Mesenchymal stem cell (in vitro differentiated cells and primary cell): ENCODE results near the gene MARCHF7.
A peak's percentile ranks its signal among the peaks of the same experiment; 100 is the strongest.

ENCODE experiments used
- DNase-seq: peaks from one replicate; pipeline ENCODE4 v3.0.0-alpha.2; 2013
- H2AFZ ChIP-seq: one replicate; pipeline ENCODE4 v1.6.1; 2013; ENCODE audit warnings: low read depth, mild to moderate bottlenecking, control low read depth, inconsistent platforms, low read length, moderate library complexity
- H2AK5ac ChIP-seq: 2 replicates; pipeline ENCODE4 v1.6.1; 2013; ENCODE audit warnings: low read length, moderate library complexity, mild to moderate bottlenecking, inconsistent platforms; ENCODE audit not compliant: severe bottlenecking
- H2BK120ac ChIP-seq: one replicate; pipeline ENCODE4 v1.6.1; 2013; ENCODE audit warnings: low read depth, mild to moderate bottlenecking, inconsistent platforms, low read length, moderate library complexity
- H2BK12ac ChIP-seq, 2 experiments: one replicate each; pipeline ENCODE4 v1.6.1; 2013; ENCODE audit warnings: inconsistent platforms in 2 of 2, low read length in 2 of 2, mild to moderate bottlenecking in 2 of 2, moderate library complexity in 2 of 2, control low read depth in 1 of 2
- H2BK15ac ChIP-seq: one replicate; pipeline ENCODE4 v1.6.1; 2013; ENCODE audit warnings: mild to moderate bottlenecking, low read depth, inconsistent platforms; ENCODE audit not compliant: poor library complexity, severe bottlenecking
- H2BK5ac ChIP-seq: 2 replicates; pipeline ENCODE4 v1.6.1; 2013; ENCODE audit warnings: low read depth, mild to moderate bottlenecking, low read length, control low read depth, inconsistent platforms; ENCODE audit not compliant: poor library complexity, severe bottlenecking
- H3K14ac ChIP-seq, 2 experiments: one replicate each; pipeline ENCODE4 v1.6.1; 2013; ENCODE audit warnings: inconsistent platforms in 2 of 2, low read length in 2 of 2, control low read depth in 1 of 2, mild to moderate bottlenecking in 1 of 2, moderate library complexity in 1 of 2
- H3K18ac ChIP-seq, 2 experiments: one replicate each; pipeline ENCODE4 v1.6.1; 2013; ENCODE audit warnings: inconsistent platforms in 2 of 2, low read length in 2 of 2, control low read depth in 1 of 2, low read depth in 1 of 2, mild to moderate bottlenecking in 1 of 2
- H3K23ac ChIP-seq, 2 experiments: one replicate each; pipeline ENCODE4 v1.6.1; 2013; ENCODE audit warnings: inconsistent platforms in 2 of 2, low read length in 2 of 2, mild to moderate bottlenecking in 2 of 2, moderate library complexity in 2 of 2, control low read depth in 1 of 2
- H3K27ac ChIP-seq: 2 replicates; pipeline ENCODE4 v1.5.1; 2013; ENCODE audit warnings: mild to moderate bottlenecking, moderate library complexity, low read length, control low read depth, inconsistent platforms; ENCODE audit not compliant: poor library complexity, severe bottlenecking
- H3K27me3 ChIP-seq, 2 experiments: 2 replicates each; pipeline versions ENCODE4 v1.6.1 to v1.7.0; 2013; ENCODE audit warnings: low read length in 2 of 2, mild to moderate bottlenecking in 2 of 2, moderate library complexity in 2 of 2, control low read depth in 1 of 2, inconsistent platforms in 1 of 2; ENCODE audit not compliant: control insufficient read depth in 1 of 2, insufficient read depth in 1 of 2
- H3K36me3 ChIP-seq, 2 experiments: 2 replicates each; pipeline versions ENCODE4 v1.6.1 to v1.7.0; 2013; ENCODE audit warnings: low read length in 2 of 2, control low read depth in 1 of 2, inconsistent platforms in 1 of 2, low read depth in 1 of 2, mild to moderate bottlenecking in 1 of 2; ENCODE audit not compliant: insufficient read depth in 2 of 2, control insufficient read depth in 1 of 2
- H3K4ac ChIP-seq, 2 experiments: one replicate each; pipeline ENCODE4 v1.6.1; 2013; ENCODE audit warnings: inconsistent platforms in 2 of 2, low read length in 2 of 2, mild to moderate bottlenecking in 2 of 2, moderate library complexity in 2 of 2, control low read depth in 1 of 2, low read depth in 1 of 2
- H3K4me1 ChIP-seq: 2 replicates; pipeline ENCODE4 v1.6.1; 2013; ENCODE audit warnings: low read depth, low read length, control low read depth; ENCODE audit not compliant: control insufficient read depth, insufficient read depth
- H3K4me2 ChIP-seq: 2 replicates; pipeline ENCODE4 v1.6.1; 2013; ENCODE audit warnings: low read length, mild to moderate bottlenecking, inconsistent platforms; ENCODE audit not compliant: poor library complexity, severe bottlenecking
- H3K4me3 ChIP-seq, 2 experiments: 2 replicates each; pipeline versions ENCODE4 v1.5.1 to v1.7.0; 2013; ENCODE audit warnings: low read length in 2 of 2, mild to moderate bottlenecking in 2 of 2, control low read depth in 1 of 2, low read depth in 1 of 2; ENCODE audit not compliant: insufficient read depth in 1 of 2
- H3K79me1 ChIP-seq: replicated peaks from 2 replicates; pipeline ENCODE4 v1.6.1; 2013; ENCODE audit warnings: mild to moderate bottlenecking, control low read depth, low read length, inconsistent platforms; ENCODE audit not compliant: poor library complexity, severe bottlenecking
- H3K9ac ChIP-seq: 2 replicates; pipeline ENCODE4 v1.7.0; 2013; ENCODE audit warnings: mild to moderate bottlenecking, low read length, moderate library complexity
- H3K9me3 ChIP-seq: 2 replicates; pipeline ENCODE4 v1.7.0; 2013; ENCODE audit warnings: mild to moderate bottlenecking, low read length; ENCODE audit not compliant: control insufficient read depth
- H4K8ac ChIP-seq: one replicate; pipeline ENCODE4 v1.6.1; 2013; ENCODE audit warnings: inconsistent platforms, mild to moderate bottlenecking, low read length, moderate library complexity
- H4K91ac ChIP-seq: one replicate; pipeline ENCODE4 v1.6.1; 2013; ENCODE audit warnings: mild to moderate bottlenecking, low read length, inconsistent platforms
- WGBS: methylation state at CpG from one replicate; pipeline ENCODE4 v1.1.7; 2013; ENCODE audit warnings: mixed read lengths; 5-methylcytosine and 5-hydroxymethylcytosine counted together

MARCHF7 gene

DNA sequence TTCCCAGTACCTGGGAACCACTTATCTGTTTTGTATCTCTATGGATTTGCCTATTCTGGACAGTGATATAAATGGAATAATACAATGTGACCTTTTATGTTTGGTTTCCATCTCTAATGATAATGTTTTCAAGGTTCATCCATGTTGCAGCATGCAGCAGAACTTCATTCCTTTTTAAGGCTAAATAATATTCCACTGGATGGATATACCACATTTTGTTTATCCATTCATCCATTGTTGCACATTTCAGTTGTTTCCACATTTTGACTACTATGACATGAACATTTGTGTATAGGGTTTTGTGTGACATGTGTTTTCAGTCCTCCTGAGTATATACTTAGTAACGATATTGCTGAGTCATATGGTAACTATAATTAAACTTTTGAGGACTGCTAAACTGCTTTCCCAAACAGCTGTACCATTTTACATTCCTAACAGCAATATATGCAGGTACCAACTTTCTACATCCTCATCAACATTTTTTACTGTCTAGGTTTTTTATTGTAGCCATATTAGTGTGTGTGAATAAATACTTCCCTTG lies 17.7 kb upstream of the MARCHF7 start:
- Histone ChIP-seq H3K4ac (no peak overlapping the region), H4K91ac (no peak overlapping the region), H2BK120ac (no peak overlapping the region), H3K18ac (no peak overlapping the region), H3K9ac (no peak overlapping the region), H3K36me3 (peaks cover 0 to 2% of the 10 kb centered on the region in 2 experiments), H3K4me1 (no peaks in the 10 kb centered on the region), H3K27ac (no peak overlapping the region), H3K4me2 (no peak overlapping the region), H3K14ac (no peak overlapping the region), H4K8ac (no peak overlapping the region), H2AK5ac (no peak overlapping the region), H2AFZ (no peak overlapping the region), H2BK15ac (no peak overlapping the region), H3K9me3 (peaks cover 6% of the 10 kb centered on the region), H3K4me3 (no peak overlapping the region), H3K27me3 (no peaks in the 10 kb centered on the region), H3K79me1 (no peaks in the 10 kb centered on the region), H2BK5ac (no peak overlapping the region), H3K23ac (no peak overlapping the region), H2BK12ac (no peak overlapping the region)
- WGBS = no CpG with 5 or more reads among the region's 1 CpG
- no peak for DNase-seq

DNA sequence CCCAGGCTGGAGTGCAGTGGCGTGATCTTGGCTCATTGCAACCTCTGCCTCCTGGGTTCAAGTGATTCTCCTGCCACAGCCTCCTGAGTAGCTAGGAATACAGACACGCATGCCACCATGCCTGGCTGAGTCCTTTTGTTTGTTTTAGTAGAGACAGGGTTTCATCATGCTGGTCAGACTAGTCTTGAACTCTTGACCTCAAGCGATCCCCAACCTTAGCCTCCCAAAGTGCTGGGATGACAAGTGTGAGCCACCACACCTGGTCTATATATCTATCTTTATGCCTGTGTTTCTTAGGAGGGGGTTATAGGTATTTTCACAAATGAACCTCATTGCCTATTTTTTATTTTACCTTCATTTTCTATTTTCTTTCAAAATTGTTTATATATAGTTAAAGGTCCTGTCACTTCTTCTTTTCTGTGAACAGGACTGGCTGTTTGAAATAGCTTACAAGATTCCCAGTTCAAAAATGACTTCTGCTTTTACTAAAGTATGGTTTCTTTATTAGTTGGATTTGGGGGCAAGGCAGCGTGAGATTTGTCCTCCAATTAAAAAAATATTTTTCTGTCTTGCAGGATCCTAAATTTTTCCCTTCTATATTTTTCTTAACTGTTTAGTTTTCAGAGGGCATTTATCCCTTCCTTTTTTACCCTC lies 16.4 kb upstream of the MARCHF7 start:
- 90% methylated on average over 3 of the region's 4 CpGs for WGBS
- no peak overlapping the region for H3K18ac ChIP-seq
- H2BK15ac ChIP-seq = no peak overlapping the region
- no peak overlapping the region for H3K4ac ChIP-seq
- peaks cover 0 to 2% of the 10 kb centered on the region in 2 experiments for H3K36me3 ChIP-seq
- no peak overlapping the region for H2AFZ ChIP-seq
- H3K4me2 ChIP-seq = no peak overlapping the region
- no peak overlapping the region for H2BK5ac ChIP-seq
- H2BK12ac ChIP-seq = no peak overlapping the region
- no peak overlapping the region for H3K9ac ChIP-seq
- no peaks in the 10 kb centered on the region for H3K27me3 ChIP-seq
- DNase-seq = no peak
- H3K4me3 ChIP-seq = no peak overlapping the region
- no peak overlapping the region for H4K91ac ChIP-seq
- H3K79me1 ChIP-seq = no peaks in the 10 kb centered on the region
- no peak overlapping the region for H3K27ac ChIP-seq
- H3K9me3 ChIP-seq = peaks cover 6% of the 10 kb centered on the region
- no peaks in the 10 kb centered on the region for H3K4me1 ChIP-seq
- no peak overlapping the region for H4K8ac ChIP-seq
- H2AK5ac ChIP-seq = no peak overlapping the region
- H3K23ac ChIP-seq = no peak overlapping the region
- no peak overlapping the region for H3K14ac ChIP-seq
- H2BK120ac ChIP-seq = no peak overlapping the region

DNA sequence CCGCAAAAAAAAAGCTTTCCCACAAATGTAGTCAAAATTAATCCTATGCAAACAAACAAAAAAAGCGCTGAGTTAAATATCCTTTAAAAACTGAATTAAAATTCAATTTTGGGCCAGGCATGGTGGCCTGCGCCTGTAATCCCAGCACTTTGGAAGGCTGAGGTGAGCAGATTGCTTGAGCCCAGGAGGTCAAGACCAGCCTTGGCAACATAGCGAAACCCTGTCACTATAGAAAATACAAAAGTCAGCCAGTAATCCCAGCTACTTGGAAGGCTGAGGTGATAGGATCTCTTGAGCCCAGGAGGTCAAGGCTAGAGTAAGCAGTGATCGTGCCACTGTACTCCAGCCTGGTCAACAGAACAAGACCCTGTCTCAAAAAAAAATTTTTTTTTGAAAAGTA lies 8.8 kb upstream of the MARCHF7 start:
- Histone ChIP-seq H2AK5ac (no peak overlapping the region), H2BK15ac (no peak overlapping the region), H3K4me1 (peaks cover 2% of the 10 kb centered on the region), H2BK120ac (no peak overlapping the region), H3K9ac (no peak overlapping the region), H3K9me3 (no peaks in the 10 kb centered on the region), H3K14ac (no peak overlapping the region), H3K4ac (no peak overlapping the region), H3K23ac (no peak overlapping the region), H4K8ac (no peak overlapping the region), H2BK5ac (no peak overlapping the region), H2AFZ (no peak overlapping the region), H3K36me3 (peaks cover 2 to 3% of the 10 kb centered on the region in 2 experiments), H3K27me3 (no peaks in the 10 kb centered on the region), H3K4me3 (no peak overlapping the region), H3K27ac (no peak overlapping the region), H2BK12ac (no peak overlapping the region), H3K18ac (no peak overlapping the region), H3K79me1 (peaks cover 7% of the 10 kb centered on the region), H4K91ac (no peak overlapping the region), H3K4me2 (no peak overlapping the region)
- DNase-seq = no peak
- WGBS = 98% methylated on average over 5 of the region's 5 CpGs

DNA sequence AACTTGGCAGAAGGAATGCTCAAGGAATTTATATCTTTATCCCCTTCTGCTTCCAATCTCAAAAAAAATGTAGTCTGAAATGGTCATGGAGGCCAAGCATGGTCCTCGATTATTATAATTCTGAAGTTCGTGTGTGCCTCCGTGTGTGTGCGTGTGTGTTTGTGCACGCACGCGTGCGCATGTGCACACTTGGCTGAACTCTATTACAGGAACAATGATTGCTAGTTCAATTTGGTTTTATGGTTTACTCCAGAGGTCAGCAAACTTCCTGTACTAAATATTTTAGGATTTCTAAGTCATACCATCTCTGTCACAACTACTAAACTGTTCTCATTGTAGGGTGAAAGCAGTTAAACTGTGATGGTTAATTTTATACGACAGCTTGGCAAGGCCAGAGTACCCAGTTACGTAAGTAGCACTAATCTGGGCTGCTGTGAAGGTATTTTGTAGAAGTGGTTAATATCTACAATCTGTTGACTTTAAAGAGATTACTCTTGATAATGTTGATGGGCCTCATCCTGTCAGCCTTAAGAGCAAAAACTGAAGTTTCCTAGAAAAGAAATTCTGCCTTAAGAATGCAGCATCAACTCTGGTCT lies 5.8 kb upstream of the MARCHF7 start:
- Histone ChIP-seq H2BK12ac (no peak overlapping the region), H2AFZ (no peak overlapping the region), H3K36me3 (peaks cover 0 to 3% of the 10 kb centered on the region in 2 experiments), H4K8ac (no peak overlapping the region), H3K27ac (no peak overlapping the region), H3K79me1 (peaks cover 12% of the 10 kb centered on the region), H3K4me1 (peaks cover 2% of the 10 kb centered on the region), H4K91ac (no peak overlapping the region), H2AK5ac (no peak overlapping the region), H3K18ac (peak overlapping the region in 1 of 2 experiments; percentile 71), H2BK15ac (no peak overlapping the region), H3K4ac (no peak overlapping the region), H3K23ac (no peak overlapping the region), H2BK5ac (no peak overlapping the region), H3K9ac (no peak overlapping the region), H3K4me2 (no peak overlapping the region), H3K9me3 (no peaks in the 10 kb centered on the region), H2BK120ac (no peak overlapping the region), H3K4me3 (no peak overlapping the region), H3K14ac (no peak overlapping the region), H3K27me3 (no peaks in the 10 kb centered on the region)
- peak; percentile 45 for DNase-seq
- 79% methylated on average over 10 of the region's 10 CpGs for WGBS
